OCI-LY1 (cell line): ENCODE data around the gene PRDM13.

Experiments
- CTCF ChIP-seq: fragments of 200-600 bp; sonication (generic), shearing (Covaris generic); IDR thresholded peaks from 2 replicates; pipeline ENCODE4 v1.5.1; 2017; ENCODE audit warnings: mild to moderate bottlenecking, antibody characterized with exemption, low read length, moderate library complexity, mixed read lengths
- EZH2 ChIP-seq: fragments of 200-600 bp; sonication (generic), shearing (Covaris generic); IDR thresholded peaks from 2 replicates; pipeline ENCODE4 v1.8.0; 2017; ENCODE audit warnings: borderline replicate concordance, mixed run types, mild to moderate bottlenecking, antibody characterized with exemption, low read length, moderate library complexity, mixed read lengths

GRCh38 chr6:99560668-99561067, 46.0 kb upstream of the PRDM13 start:
- no peak for TF ChIP-seq CTCF
- no peak for TF ChIP-seq EZH2
